H1 (cell line): ENCODE data around the gene ZNF697. TPM values are rescaled to one million over a fixed set of nuclear protein-coding genes. Genes with fewer than 3 reads are reported as not detected.

Source experiments
- CTCF ChIA-PET: fragments of 300-600 bp; sonication (Branson Sonifier 250); formaldehyde crosslinking; loops from one replicate; lab custom pipeline; 2021; ENCODE audit not compliant: partially characterized antibody; lab: Charles Lee
- POLR2A ChIA-PET: fragments of 300-600 bp; sonication (Branson Sonifier 250); formaldehyde crosslinking; loops from one replicate; lab custom pipeline; 2021; ENCODE audit warnings: inconsistent platforms; ENCODE audit not compliant: partially characterized antibody; lab: Charles Lee
- DNase-seq, 2 experiments: peaks; one replicate each; pipeline versions ENCODE4 v3.0.0 to v3.0.0-alpha.2; 2010 to 2022; ENCODE audit warnings: low spot score in 2 of 2, low read depth in 1 of 2, mixed read lengths in 1 of 2
- FAIRE-seq: peaks from 2 replicates; lab custom pipeline; 2011; peaks lifted over from hg19 to GRCh38; lab: Jason Lieb, UNC
- H2AFZ ChIP-seq: 2 replicates; pipeline ENCODE4 v1.8.1; 2012; ENCODE audit warnings: low read length, inconsistent platforms
- H2AK5ac ChIP-seq: 2 replicates; pipeline ENCODE4 v1.6.1; 2013; ENCODE audit warnings: low read depth, low read length
- H2BK120ac ChIP-seq: replicated peaks from 2 replicates; pipeline ENCODE3; 2013; ENCODE audit warnings: low read depth, low read length, inconsistent platforms
- H2BK12ac ChIP-seq: 2 replicates; pipeline ENCODE4 v1.6.1; 2013; ENCODE audit warnings: low read depth, low read length
- H2BK15ac ChIP-seq: 2 replicates; pipeline ENCODE4 v1.6.1; 2013; ENCODE audit warnings: low read length
- H2BK20ac ChIP-seq: 2 replicates; pipeline ENCODE4 v1.6.1; 2013; ENCODE audit warnings: low read length
- H2BK5ac ChIP-seq: 2 replicates; pipeline ENCODE4 v1.6.1; 2013; ENCODE audit warnings: low read depth, low read length
- H3K14ac ChIP-seq: 2 replicates; pipeline ENCODE4 v1.6.1; 2013; ENCODE audit warnings: inconsistent platforms; ENCODE audit not compliant: insufficient read length
- H3K18ac ChIP-seq: 2 replicates; pipeline ENCODE4 v1.6.1; 2013; ENCODE audit warnings: low read length; ENCODE audit errors: extremely low read depth
- H3K23ac ChIP-seq: 2 replicates; pipeline ENCODE4 v1.6.1; 2013; ENCODE audit warnings: inconsistent platforms; ENCODE audit not compliant: insufficient read length
- H3K23me2 ChIP-seq: 2 replicates; pipeline ENCODE4 v1.6.1; 2013; ENCODE audit warnings: low read depth, low read length
- H3K27ac ChIP-seq: 2 replicates; pipeline ENCODE4 v1.6.1; 2011; ENCODE audit warnings: low read depth, low read length, inconsistent platforms
- H3K27me3 ChIP-seq, 4 experiments: replicated peaks in 1 of 4; 1 replicate in 1 of 4; 2 replicates in 3 of 4; pipeline versions ENCODE4 v1.6.1 to v1.8.1; 2011 to 2013; ENCODE audit warnings: low read length in 3 of 4, mild to moderate bottlenecking in 3 of 4, inconsistent platforms in 2 of 4, mixed read lengths in 2 of 4, moderate library complexity in 1 of 4; ENCODE audit not compliant: control insufficient read depth in 3 of 4, insufficient read depth in 3 of 4; ENCODE audit errors: extremely low read depth in 1 of 4
- H3K36me3 ChIP-seq, 4 experiments: 2 replicates each; pipeline versions ENCODE4 v1.6.1 to v1.8.1; 2011 to 2013; ENCODE audit warnings: mild to moderate bottlenecking in 4 of 4, low read length in 3 of 4, moderate library complexity in 2 of 4, control low read depth in 1 of 4, inconsistent platforms in 1 of 4; ENCODE audit not compliant: insufficient read depth in 4 of 4, control insufficient read depth in 2 of 4
- H3K4ac ChIP-seq: replicated peaks from 2 replicates; pipeline ENCODE3; 2013; ENCODE audit warnings: low read length, low read depth, mixed read lengths, inconsistent platforms; ENCODE audit not compliant: insufficient read length
- H3K4me1 ChIP-seq, 4 experiments: replicated peaks in 1 of 4; 1 replicate in 1 of 4; 2 replicates in 3 of 4; pipeline versions ENCODE4 v1.6.1 to v1.8.1; 2011 to 2013; ENCODE audit warnings: low read length in 3 of 4, inconsistent platforms in 2 of 4, mixed read lengths in 1 of 4; ENCODE audit not compliant: insufficient read depth in 4 of 4, control insufficient read depth in 3 of 4
- H3K4me2 ChIP-seq, 2 experiments: 2 replicates each; pipeline versions ENCODE4 v1.6.1 to v1.8.1; 2011 to 2013; ENCODE audit warnings: low read depth in 2 of 2, low read length in 2 of 2, control low read depth in 1 of 2, inconsistent platforms in 1 of 2, mild to moderate bottlenecking in 1 of 2; ENCODE audit not compliant: insufficient read depth in 1 of 2
- H3K4me3 ChIP-seq, 4 experiments: fragments of 200-600, 300-600 bp in 1 of 4; sonication (generic), shearing (Covaris generic), sonication (Bioruptor Twin) in 1 of 4; 2 replicates each; pipeline versions ENCODE4 v1.5.1 to v1.8.1; 2011 to 2016; ENCODE audit warnings: low read length in 4 of 4, low read depth in 3 of 4, control low read depth in 2 of 4, inconsistent platforms in 2 of 4, mild to moderate bottlenecking in 2 of 4, mixed read lengths in 1 of 4, moderate library complexity in 1 of 4; ENCODE audit not compliant: insufficient read depth in 2 of 4; ENCODE audit errors: extremely low read depth in 1 of 4
- H3K56ac ChIP-seq: replicated peaks from 2 replicates; pipeline ENCODE3; 2013; ENCODE audit warnings: low read depth, mild to moderate bottlenecking, mixed read lengths, low read length, inconsistent platforms; ENCODE audit not compliant: insufficient read length
- H3K79me1 ChIP-seq: 2 replicates; pipeline ENCODE4 v1.6.1; 2013; ENCODE audit warnings: low read depth, low read length, control low read depth
- H3K79me2 ChIP-seq, 2 experiments: 2 replicates each; pipeline versions ENCODE4 v1.6.1 to v1.8.1; 2012 to 2013; ENCODE audit warnings: low read length in 2 of 2, mild to moderate bottlenecking in 2 of 2, inconsistent platforms in 1 of 2; ENCODE audit not compliant: insufficient read depth in 2 of 2, control insufficient read depth in 1 of 2
- H3K9ac ChIP-seq, 4 experiments: replicated peaks in 1 of 4; 1 replicate in 1 of 4; 2 replicates in 3 of 4; pipeline versions ENCODE4 v1.6.1 to v1.8.1; 2011 to 2013; ENCODE audit warnings: low read depth in 3 of 4, low read length in 3 of 4, control low read depth in 2 of 4, mild to moderate bottlenecking in 2 of 4, moderate library complexity in 2 of 4, inconsistent platforms in 1 of 4; ENCODE audit errors: extremely low read depth in 1 of 4
- H3K9me3 ChIP-seq, 2 experiments: 2 replicates each; pipeline versions ENCODE4 v1.6.1 to v1.8.1; 2012 to 2013; ENCODE audit warnings: mild to moderate bottlenecking in 2 of 2, moderate library complexity in 2 of 2, control low read depth in 1 of 2, inconsistent platforms in 1 of 2, low read depth in 1 of 2, low read length in 1 of 2, mixed read lengths in 1 of 2; ENCODE audit not compliant: insufficient read depth in 2 of 2
- H4K20me1 ChIP-seq, 2 experiments: replicated peaks in 1 of 2; 2 replicates each; pipeline versions ENCODE3 to v1.8.1; 2011 to 2013; ENCODE audit warnings: inconsistent platforms in 2 of 2, low read length in 2 of 2, mild to moderate bottlenecking in 1 of 2; ENCODE audit not compliant: insufficient read depth in 2 of 2, control insufficient read depth in 1 of 2
- H4K5ac ChIP-seq: 2 replicates; pipeline ENCODE4 v1.6.1; 2013; ENCODE audit warnings: low read length, low read depth, mixed read lengths, inconsistent platforms; ENCODE audit not compliant: insufficient read length
- H4K8ac ChIP-seq: 2 replicates; pipeline ENCODE4 v1.8.0; 2013; ENCODE audit warnings: mild to moderate bottlenecking, moderate library complexity, low read length, inconsistent platforms; ENCODE audit not compliant: insufficient read depth; ENCODE audit errors: extremely low read depth
- H4K91ac ChIP-seq: replicated peaks from 2 replicates; pipeline ENCODE3; 2013; ENCODE audit warnings: low read length, mixed read lengths, inconsistent platforms; ENCODE audit not compliant: insufficient read length
- ATF2 ChIP-seq: IDR thresholded peaks from 2 replicates; pipeline ENCODE4 v1.6.1; 2012; ENCODE audit warnings: low read length, inconsistent platforms
- BCL11A ChIP-seq, 2 experiments: IDR thresholded peaks; one replicate each; pipeline ENCODE4 v1.6.1; 2011; ENCODE audit warnings: low read depth in 2 of 2, low read length in 2 of 2, mild to moderate bottlenecking in 2 of 2
- CHD1 ChIP-seq: IDR thresholded peaks from 2 replicates; pipeline ENCODE4 v1.6.1; 2012; ENCODE audit warnings: low read depth, low read length, improper control_type of control experiment
- EGR1 ChIP-seq: IDR thresholded peaks from 2 replicates; pipeline ENCODE4 v1.6.1; 2011; ENCODE audit warnings: low read depth, low read length, borderline replicate concordance
- EP300 ChIP-seq, 2 experiments: IDR thresholded peaks; 1 replicate in 1 of 2; 2 replicates in 1 of 2; pipeline ENCODE4 v1.6.1; 2011 to 2012; ENCODE audit warnings: low read depth in 2 of 2, low read length in 2 of 2, mild to moderate bottlenecking in 2 of 2, borderline replicate concordance in 1 of 2, inconsistent platforms in 1 of 2, moderate library complexity in 1 of 2
- FOSL1 ChIP-seq: IDR thresholded peaks from 2 replicates; pipeline ENCODE4 v1.6.1; 2011; ENCODE audit warnings: mild to moderate bottlenecking, low read depth, low read length, moderate library complexity; ENCODE audit not compliant: insufficient read depth
- PHF8 ChIP-seq: fragments of 200-600 bp; sonication (generic); conservative IDR thresholded peaks from 2 replicates; pipeline ENCODE4 v1.7.1; 2012; ENCODE audit warnings: low read depth, mild to moderate bottlenecking, inconsistent platforms, low read length, moderate library complexity
- POU5F1 ChIP-seq: IDR thresholded peaks from 2 replicates; pipeline ENCODE4 v1.6.1; 2011; ENCODE audit warnings: low read depth, mild to moderate bottlenecking, low read length, moderate library complexity
- RFX5 ChIP-seq: IDR thresholded peaks from 2 replicates; pipeline ENCODE4 v1.6.1; 2011; ENCODE audit warnings: low read depth, low read length, improper control_type of control experiment, borderline replicate concordance
- SIN3A ChIP-seq, 2 experiments: IDR thresholded peaks in 1 of 2; conservative IDR thresholded peaks in 1 of 2; 2 replicates each; pipeline ENCODE4 v1.6.1; 2011 to 2012; ENCODE audit warnings: low read length in 2 of 2, improper control_type of control experiment in 1 of 2, low read depth in 1 of 2, mild to moderate bottlenecking in 1 of 2
- SIX5 ChIP-seq: IDR thresholded peaks from 2 replicates; pipeline ENCODE4 v1.6.1; 2011; ENCODE audit warnings: mild to moderate bottlenecking, low read depth, low read length
- SP1 ChIP-seq: IDR thresholded peaks from 2 replicates; pipeline ENCODE4 v1.6.1; 2011; ENCODE audit warnings: low read depth, low read length
- WGBS, 2 experiments: shearing (Covaris generic) in 1 of 2; methylation state at CpG; one replicate each; pipeline versions ENCODE4 v1.1.6 to v1.1.7; 2013 to 2015; ENCODE audit warnings: low lambda C conversion rate in 2 of 2, mixed read lengths in 2 of 2, inconsistent platforms in 1 of 2, low coverage in 1 of 2, missing lambda C conversion rate in 1 of 2; ENCODE audit not compliant: insufficient replicate concordance in 2 of 2, insufficient coverage in 1 of 2, insufficient read length in 1 of 2; ENCODE audit errors: extremely low coverage in 1 of 2, missing lambda C conversion rate in 1 of 2; 5-methylcytosine and 5-hydroxymethylcytosine counted together
- polyA plus RNA-seq, 7 experiments: library from polyadenylated mRNA; depleted of rRNA in 3 of 7; stranded (reverse) in 5 of 7; unstranded in 2 of 7; fragments of >200 nt in 5 of 7; fragments of 200-250 nt in 2 of 7; gene quantifications; 1 replicate in 5 of 7; 2 replicates in 1 of 7; 4 replicates in 1 of 7; pipeline versions ENCODE4 v1.2.1 to v1.2.3, GENCODE V29; 2011 to 2013; ENCODE audit warnings: missing spikeins in 2 of 7, mixed read lengths in 2 of 7
- total RNA-seq: library from RNA; stranded (reverse); fragmentation: NEBNext Ultra II Directional; extraction: Animal tissue kit (Norgen Biotek cat#: 25700); gene quantifications from 2 replicates; pipeline ENCODE4 v1.2.1, GENCODE V29; 2021

ZNF697 gene
- total and polyA plus RNA-seq, 2 of the 8 experiments (the other 6 are each of a cell fraction or from before 2014, with no cell fraction given), result 5.6 to 18.3 TPM

- Histone ChIP-seq H2BK120ac (no peak overlapping the region), H2AFZ (no peak overlapping the region), H2BK20ac (no peak overlapping the region), H3K79me1 (no peaks in the 10 kb centered on the region), H3K4me1 (peaks cover 0 to 8% (median 4%) of the 10 kb centered on the region in 4 experiments; a peak in 3 of 7 replicates), H3K23me2 (no peaks in the 10 kb centered on the region), H3K27me3 (no peaks in the 10 kb centered on the region; a peak in 1 of 7 replicates), H2BK5ac (no peak overlapping the region), H2BK15ac (no peak overlapping the region), H2BK12ac (no peak overlapping the region), H3K18ac (no peak overlapping the region), H3K4ac (no peak overlapping the region), H3K56ac (no peak overlapping the region), H4K20me1 (no peaks in the 10 kb centered on the region), H3K4me2 (no peak overlapping the region), H4K91ac (no peak overlapping the region), H3K14ac (no peak overlapping the region), H3K23ac (no peak overlapping the region), H3K9ac (no peak overlapping the region), H3K9me3 (no peaks in the 10 kb centered on the region), H4K5ac (no peak overlapping the region), H3K36me3 (no peaks in the 10 kb centered on the region), H3K4me3 (no peak overlapping the region), H4K8ac (no peak overlapping the region), H3K27ac (no peak overlapping the region), H2AK5ac (no peak overlapping the region), H3K79me2 (no peaks in the 10 kb centered on the region)
- ChIA-PET CTCF (interaction anchor here (0.8 to 32.7 kb wide), 7 partner anchors 7 to 56 kb away, joined by 3 to 786 read pairs (median 7); partner anchors contain the start of genes PHGDH and ZNF697), POLR2A (interaction anchor here (2.3 to 6.7 kb wide), 2 partner anchors 10 to 58 kb away, joined by 9 to 39 read pairs; partner anchors contain the start of gene PHGDH)
- WGBS, 2 experiments, result 81% methylated on average over 1 of the region's 1 CpG; no CpG with 5 or more reads in 1 of the 2 experiments
- FAIRE-seq (no peak), DNase-seq (no peak)
- no peak for TF ChIP-seq SIX5
- no peak for TF ChIP-seq EGR1
- no peak for TF ChIP-seq PHF8
- TF ChIP-seq BCL11A (IDR thresholded peaks at IDR 0.05; ENCODE audit: low read depth in 2 of 2, low read length in 2 of 2), result no peak
- no peak for TF ChIP-seq CHD1
- TF ChIP-seq RFX5, result no peak
- no peak for TF ChIP-seq FOSL1
- TF ChIP-seq SP1, result no peak
- no peak for TF ChIP-seq EP300 (IDR thresholded peaks at IDR 0.05; ENCODE audit: borderline replicate concordance in 1 of 2, low read depth in 2 of 2, low read length in 2 of 2)
- no peak for TF ChIP-seq ATF2
- TF ChIP-seq POU5F1, result no peak
- TF ChIP-seq SIN3A (conservative IDR thresholded peaks at IDR 0.05 in 1 of 2, IDR thresholded peaks at IDR 0.05 in 1 of 2; ENCODE audit: low read depth in 1 of 2, low read length in 2 of 2), result no peak
These were observed 7.1 kb upstream of the ZNF697 start for GRCh38 chr1:119655154-119655553.
